ENCODE results near the gene B4GALNT1.
"Not testable (repeated sequence)": the region's sequence is repeated elsewhere in the genome, so short reads cannot be mapped to it uniquely, and the experiment has no call there.

The B4GALNT1 gene

GRCh38 chr12:57620936-57621496 lies 12.0 kb downstream of the B4GALNT1 start:
- no peak for DNase-seq (ENCODE audit: low read depth)

GRCh38 chr12:57620245-57620935 lies 12.6 kb downstream of the B4GALNT1 start:
- DNase-seq (ENCODE audit: low read depth), result no peak

GRCh38 chr12:57619434-57620244 lies 13.4 kb downstream of the B4GALNT1 start:
- DNase-seq (ENCODE audit: low read depth), result no peak

- DNase-seq (ENCODE audit: low read depth), result no peak
Measured at GRCh38 chr12:57618966-57619433, 14.0 kb downstream of the B4GALNT1 start.

- DNase-seq (ENCODE audit: low read depth), result not testable (repeated sequence)
Measured at GRCh38 chr12:57618431-57618830, 14.6 kb downstream of the B4GALNT1 start.

GRCh38 chr12:57617942-57618341 lies 15.1 kb downstream of the B4GALNT1 start:
- DNase-seq (ENCODE audit: low read depth), result no peak

GRCh38 chr12:57616383-57617101 lies 16.5 kb downstream of the B4GALNT1 start:
- no peak for DNase-seq (ENCODE audit: low read depth)

- no peak for DNase-seq (ENCODE audit: low read depth)
Measured at GRCh38 chr12:57615637-57616036, 17.4 kb downstream of the B4GALNT1 start.

- no peak for DNase-seq (ENCODE audit: low read depth)
Measured at GRCh38 chr12:57614948-57615500, 18.0 kb downstream of the B4GALNT1 start.

- no peak for DNase-seq (ENCODE audit: low read depth)
Measured at GRCh38 chr12:57614178-57614947, 18.6 kb downstream of the B4GALNT1 start.

GRCh38 chr12:57613427-57614109 lies 19.4 kb downstream of the B4GALNT1 start:
- DNase-seq (ENCODE audit: low read depth), result no peak

- no peak for DNase-seq (ENCODE audit: low read depth)
Measured at GRCh38 chr12:57612711-57613426, 20.1 kb downstream of the B4GALNT1 start.

GRCh38 chr12:57611827-57612710 lies 20.9 kb downstream of the B4GALNT1 start:
- no peak for DNase-seq (ENCODE audit: low read depth)

GRCh38 chr12:57611108-57611826 lies 21.7 kb downstream of the B4GALNT1 start, which contains the start of gene ARHGEF25:
ARHGEF25 (plus strand) TSS chr12:57611435; CDS start chr12:57611895, 460 bp downstream.
- peak; percentile 27 for DNase-seq (ENCODE audit: low read depth)

GRCh38 chr12:57610554-57611107 lies 22.4 kb downstream of the B4GALNT1 start:
- DNase-seq (ENCODE audit: low read depth), result no peak

GRCh38 chr12:57609781-57610553 lies 23.0 kb downstream of the B4GALNT1 start:
- DNase-seq (ENCODE audit: low read depth), result no peak

Measured in stimulated activated CD8-positive, alpha-beta memory T cell treated with anti-CD3 and anti-CD28 coated beads, Interleukin-12 subunit alpha, Interleukin-12 subunit beta, amount 100 ng/mL, for 4 hours (primary cell).